K562 (cell line): ENCODE data around the gene CYSTM1. TPM values are rescaled to one million over a fixed set of nuclear protein-coding genes. Genes with fewer than 3 reads are reported as not detected.
A peak's percentile ranks its signal among the peaks of the same experiment; 100 is the strongest.

Source experiments
- ATAC-seq: fragments of 200-7000 bp; cut with Tn5 transposase; 3 replicates; pipeline ENCODE4 v1.9.1; 2020; ENCODE audit warnings: moderate library complexity
- BruUV-seq: library from RNA; stranded (reverse); fragments of 400-500 nt; replicated peaks from 2 replicates; lab custom pipeline; 2021; lab: Mats Ljungman, UMichigan
- CTCF ChIA-PET: fragments of 300-600 bp; formaldehyde crosslinking; extraction: SDS; loops from one replicate; lab custom pipeline; 2021; ENCODE audit warnings: low intra/inter-chr PET ratio; lab: Yijun Ruan, JAX
- POLR2A ChIA-PET: fragments of 300-600, 350-650 bp; sonication (Branson Sonifier 250); formaldehyde crosslinking; extraction: SDS; loops from one replicate; lab custom pipeline; 2021; ENCODE audit warnings: antibody characterized with exemption, inconsistent platforms; lab: Yijun Ruan, JAX
- DNase-seq, 4 experiments: peaks; one replicate each; pipeline versions ENCODE4 v3.0.0 to v3.0.0-alpha.2; 2011 to 2018; ENCODE audit warnings: low spot score in 3 of 4, mixed read lengths in 3 of 4; ENCODE audit errors: extremely low read depth in 1 of 4
- FAIRE-seq: peaks from 2 replicates; lab custom pipeline; 2011; peaks lifted over from hg19 to GRCh38; lab: Jason Lieb, UNC
- H2AFZ ChIP-seq: 2 replicates; pipeline ENCODE4 v1.6.0; 2011; ENCODE audit warnings: low read depth, low read length, control low read depth, inconsistent platforms
- H3K27ac ChIP-seq: fragments of 200-600 bp; 3 replicates; pipeline ENCODE4 v1.8.0; 2011; ENCODE audit warnings: low read depth, mild to moderate bottlenecking, control low read depth, inconsistent platforms, low read length, moderate library complexity, mixed read lengths; ENCODE audit errors: extremely low read depth
- H3K27me3 ChIP-seq, 2 experiments: fragments of 300-600 bp in 1 of 2; 2 replicates in 1 of 2; 3 replicates in 1 of 2; pipeline versions ENCODE4 v1.6.0 to v1.8.0; 2011; ENCODE audit warnings: inconsistent platforms in 2 of 2, low read length in 2 of 2, mild to moderate bottlenecking in 1 of 2, mixed read lengths in 1 of 2, moderate library complexity in 1 of 2; ENCODE audit not compliant: control insufficient read depth in 2 of 2, insufficient read depth in 2 of 2
- H3K36me3 ChIP-seq: fragments of 300-600 bp; 3 replicates; pipeline ENCODE4 v1.8.0; 2011; ENCODE audit warnings: mild to moderate bottlenecking, low read length, inconsistent platforms; ENCODE audit not compliant: control insufficient read depth, insufficient read depth
- H3K4me1 ChIP-seq, 2 experiments: fragments of 200-600 bp in 1 of 2; replicated peaks in 1 of 2; 2 replicates in 1 of 2; 3 replicates in 1 of 2; pipeline versions ENCODE4 v1.5.1 to v1.8.0; 2011; ENCODE audit warnings: inconsistent platforms in 2 of 2, low read length in 2 of 2, mild to moderate bottlenecking in 1 of 2, mixed read lengths in 1 of 2, moderate library complexity in 1 of 2; ENCODE audit not compliant: control insufficient read depth in 2 of 2, insufficient read depth in 2 of 2
- H3K4me2 ChIP-seq: 2 replicates; pipeline ENCODE4 v1.6.1; 2011; ENCODE audit warnings: low read length, control low read depth, inconsistent platforms, mixed read lengths; ENCODE audit not compliant: insufficient read depth
- H3K4me3 ChIP-seq: fragments of 200-600 bp; sonication (generic), shearing (Covaris generic); 2 replicates; pipeline ENCODE4 v1.5.1; 2016; ENCODE audit warnings: control low read depth, inconsistent platforms
- H3K79me2 ChIP-seq: fragments of 200-600 bp; 3 replicates; pipeline ENCODE4 v1.8.0; 2011; ENCODE audit warnings: low read length, inconsistent platforms; ENCODE audit not compliant: control insufficient read depth, insufficient read depth
- H3K9ac ChIP-seq, 2 experiments: 2 replicates each; pipeline versions ENCODE4 v1.6.0 to v1.6.1; 2011; ENCODE audit warnings: low read depth in 2 of 2, low read length in 2 of 2, control low read depth in 1 of 2, inconsistent platforms in 1 of 2, mild to moderate bottlenecking in 1 of 2, mixed read lengths in 1 of 2; ENCODE audit not compliant: insufficient read depth in 1 of 2
- H3K9me1 ChIP-seq: one replicate; pipeline ENCODE4 v1.6.0; 2011; ENCODE audit warnings: inconsistent platforms, mild to moderate bottlenecking, low read length, moderate library complexity; ENCODE audit not compliant: control insufficient read depth, insufficient read depth
- H3K9me3 ChIP-seq: replicated peaks from 2 replicates; pipeline ENCODE4 v1.5.1; 2011; ENCODE audit warnings: low read depth, low read length, inconsistent platforms; ENCODE audit not compliant: control insufficient read depth, insufficient read depth
- H4K20me1 ChIP-seq: replicated peaks from 2 replicates; pipeline ENCODE4 v1.6.1; 2011; ENCODE audit warnings: low read length, inconsistent platforms, mixed read lengths; ENCODE audit not compliant: control insufficient read depth, insufficient read depth
- BACH1 ChIP-seq: fragments of 200-800 bp; sonication (Bioruptor generic); IDR thresholded peaks from 2 replicates; pipeline ENCODE4 v1.6.1; 2016; ENCODE audit warnings: missing genetic modification characterization, missing compliant biosample characterization
- CXXC5 ChIP-seq: fragments of 250-450 bp; sonication (Bioruptor Pico); IDR thresholded peaks from 2 replicates; pipeline ENCODE4 v1.8.0; 2022; ENCODE audit warnings: inconsistent platforms, mild to moderate bottlenecking, moderate library complexity
- DMBX1 ChIP-seq: fragments of 250-450 bp; sonication (Bioruptor Pico); IDR thresholded peaks from 2 replicates; pipeline ENCODE4 v1.8.0; 2022; ENCODE audit warnings: inconsistent platforms, mild to moderate bottlenecking, moderate library complexity, borderline replicate concordance
- MEF2D ChIP-seq: conservative IDR thresholded peaks from 2 replicates; pipeline ENCODE4 v1.6.1; 2016; ENCODE audit warnings: low read depth, missing genetic modification characterization, missing compliant biosample characterization
- NR4A1 ChIP-seq, 2 experiments: fragments of 250-450 bp in 1 of 2; fragments of 450-650 bp in 1 of 2; sonication (Bioruptor Pico) in 1 of 2; IDR thresholded peaks; 2 replicates each; pipeline versions ENCODE4 v1.4.0 to v1.6.1; 2016 to 2020; ENCODE audit warnings: mild to moderate bottlenecking in 2 of 2, missing compliant biosample characterization in 1 of 2, missing genetic modification characterization in 1 of 2, moderate library complexity in 1 of 2
- PTRF ChIP-seq: fragments of 450-650 bp; IDR thresholded peaks from 2 replicates; pipeline ENCODE4 v1.6.1; 2016; ENCODE audit warnings: mild to moderate bottlenecking, missing genetic modification characterization, missing compliant biosample characterization
- PTTG1 ChIP-seq: fragments of 450-650 bp; IDR thresholded peaks from 2 replicates; pipeline ENCODE4 v1.6.1; 2016; ENCODE audit warnings: low read depth, mild to moderate bottlenecking, missing genetic modification characterization, missing compliant biosample characterization
- SIN3A ChIP-seq, 2 experiments: fragments of 150-350 bp in 1 of 2; IDR thresholded peaks; 2 replicates each; pipeline ENCODE4 v1.6.1; 2011 to 2016; ENCODE audit warnings: borderline replicate concordance in 2 of 2, low read depth in 2 of 2, low read length in 2 of 2, mild to moderate bottlenecking in 2 of 2, moderate library complexity in 2 of 2; ENCODE audit not compliant: control insufficient read depth in 1 of 2
- ZNF175 ChIP-seq: fragments of 200-800 bp; sonication (Bioruptor generic); IDR thresholded peaks from 2 replicates; pipeline ENCODE4 v1.6.1; 2016; ENCODE audit warnings: low read depth, mild to moderate bottlenecking, missing genetic modification characterization, missing compliant biosample characterization
- ZNF311 ChIP-seq: fragments of 250-450 bp; sonication (Bioruptor Pico); IDR thresholded peaks from 2 replicates; pipeline ENCODE4 v1.4.0; 2020; ENCODE audit warnings: mild to moderate bottlenecking, moderate library complexity
- ZNF583 ChIP-seq: fragments of 250-450 bp; sonication (Bioruptor Pico); IDR thresholded peaks from 2 replicates; pipeline ENCODE4 v1.4.0; 2020
- WGBS: fragments of 100-300 bp; shearing (Covaris generic); methylation state at CpG from one replicate; pipeline ENCODE4 v1.1.6; 2016; ENCODE audit warnings: low coverage, mixed read lengths; ENCODE audit not compliant: insufficient coverage; ENCODE audit errors: missing lambda C conversion rate; 5-methylcytosine and 5-hydroxymethylcytosine counted together
- in situ Hi-C: fragments of 300-500 bp; cut with MboI; formaldehyde crosslinking; loops from 4 replicates; pipeline ENCODE4 v1.15.0; 2018; ENCODE audit warnings: inconsistent platforms, mixed read lengths
- intact Hi-C: fragments of 100-400 bp; cut with micrococcal nuclease; formaldehyde crosslinking; loops from 2 replicates; pipeline ENCODE4 v1.14.2; 2022
- polyA plus RNA-seq, 8 experiments: library from polyadenylated mRNA; depleted of rRNA in 4 of 8; stranded (reverse) in 5 of 8; unstranded in 3 of 8; fragments of >200 nt; fragmentation: Nextera tagmentation in 2 of 8; fragmentation: Illumina TruSeq in 1 of 8; extraction: Ambion mirVana in 2 of 8; extraction: Trizol in 1 of 8; gene quantifications; 2 replicates each; pipeline versions ENCODE4 v1.2.1 to v1.2.3, GENCODE V29; 2011 to 2014; ENCODE audit warnings: inconsistent platforms in 1 of 8, missing spikeins in 1 of 8
- total RNA-seq, 7 experiments: library from RNA; depleted of rRNA in 6 of 7; stranded (reverse); fragments of >200 nt in 6 of 7; fragmentation: Illumina TruSeq in 2 of 7; extraction: Trizol in 2 of 7; gene quantifications; 2 replicates each; pipeline versions ENCODE4 v1.2.1 to v1.2.3, GENCODE V29; 2011 to 2021; ENCODE audit warnings: low replicate concordance in 1 of 7
- TF ChIP-seq, protein P1 (sequence below): fragments of 450-650 bp; IDR thresholded peaks from 2 replicates; pipeline ENCODE4 v1.6.1; 2017; ENCODE audit warnings: antibody characterized with exemption, mild to moderate bottlenecking
- TF ChIP-seq, protein P2 (sequence below): fragments of 250-450 bp; sonication (Bioruptor Pico); IDR thresholded peaks from 2 replicates; pipeline ENCODE4 v1.4.0; 2020; ENCODE audit warnings: mild to moderate bottlenecking, moderate library complexity, borderline replicate concordance

The CYSTM1 gene
- total and polyA plus RNA-seq, 9 of the 15 experiments (the other 6 are each of a cell fraction or from before 2014, with no cell fraction given): 76.1 to 422 (median 108) TPM

DNA sequence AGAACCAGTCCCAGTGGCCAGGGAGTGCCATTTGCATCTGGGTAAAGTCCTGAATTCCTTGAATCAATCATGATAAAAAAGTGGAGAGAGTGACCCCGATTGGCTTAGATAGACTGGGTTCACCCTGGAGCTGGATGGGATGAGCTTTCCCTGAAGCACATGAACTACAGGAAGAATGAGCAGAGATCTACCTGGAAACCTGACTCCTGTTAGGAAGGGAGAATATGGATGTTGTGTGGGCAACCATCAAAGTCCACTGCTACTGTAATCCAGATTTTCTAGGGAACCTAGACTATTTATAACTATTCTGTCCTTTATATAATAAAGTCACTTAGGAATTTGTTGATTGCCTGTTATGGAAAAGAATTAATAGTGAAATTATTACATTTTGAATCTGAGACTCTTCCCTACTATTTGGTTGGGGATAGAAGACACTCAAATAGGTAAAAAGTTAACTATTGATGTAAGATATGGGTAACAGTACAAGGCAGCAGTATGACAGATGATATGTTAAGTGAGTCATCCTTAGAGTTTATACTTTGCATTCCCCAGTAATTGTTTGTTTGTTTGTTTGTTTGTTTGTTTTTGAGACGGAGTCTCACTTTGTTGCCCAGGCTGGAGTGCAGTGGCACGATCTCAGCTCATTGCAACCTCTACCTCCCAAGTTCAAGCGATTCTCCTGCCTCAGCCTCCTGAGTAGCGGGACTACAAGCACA lies 17.9 kb downstream of the CYSTM1 start:
- FAIRE-seq (no peak), ATAC-seq (no peak), DNase-seq (no peak)
- no peaks in the 10 kb centered on the region for H3K27me3 ChIP-seq
- H3K9me3 ChIP-seq: no peaks in the 10 kb centered on the region
- no peak overlapping the region for H3K4me3 ChIP-seq
- ChIA-PET CTCF (no interaction called here), POLR2A (interaction anchor here (0.6 kb wide), 1 partner anchor 16 kb away, joined by 3 read pairs; no protein-coding TSS in a partner anchor)
- H4K20me1 ChIP-seq: no peaks in the 10 kb centered on the region
- no peak overlapping the region for H3K4me2 ChIP-seq
- H2AFZ ChIP-seq: no peak overlapping the region
- BruUV-seq: no TSS peak
- H3K9me1 ChIP-seq: no peaks in the 10 kb centered on the region
- no peak overlapping the region for H3K27ac ChIP-seq
- H3K36me3 ChIP-seq: peaks cover 38% of the 10 kb centered on the region
- 96% methylated on average over 2 of the region's 5 CpGs for WGBS
- intact Hi-C loops: no loop called here
- in situ Hi-C loops: no loop called here
- H3K4me1 ChIP-seq: peaks cover 7 to 26% of the 10 kb centered on the region in 2 experiments
- no peak overlapping the region for H3K9ac ChIP-seq
- peaks cover 60% of the 10 kb centered on the region for H3K79me2 ChIP-seq
- TF ChIP-seq CXXC5 (CRISPR knock-in tag) (peak; percentile 14; the same call in 1 of the 2 replicates), SIN3A (IDR thresholded peaks at IDR 0.05; ENCODE audit: borderline replicate concordance in 2 of 2, control insufficient read depth in 1 of 2, low read depth in 2 of 2, low read length in 2 of 2) (no peak), MEF2D (peak; percentile 33; the same call in 1 of the 2 replicates), ZNF311 (CRISPR knock-in tag) (0 out of 2 replicates have a peak, but pooled peaks have one; percentile 35), NR4A1 (CRISPR knock-in tag; IDR thresholded peaks at IDR 0.05) (no peak), NR4A1 (tag; IDR thresholded peaks at IDR 0.05) (0 out of 2 replicates have a peak, but pooled peaks have one; percentile 51), DMBX1 (CRISPR knock-in tag) (peak; percentile 73; the same call in 1 of the 2 replicates), ZNF175 (CRISPR knock-in tag) (0 out of 2 replicates have a peak, but pooled peaks have one; percentile 39), BACH1 (tag) (0 out of 2 replicates have a peak, but pooled peaks have one; percentile 21), PTRF (peak; percentile 57; the same call in 1 of the 2 replicates), ZNF583 (0 out of 2 replicates have a peak, but pooled peaks have one; percentile 61), PTTG1 (tag) (0 out of 2 replicates have a peak, but pooled peaks have one; percentile 47)
- TF ChIP-seq, protein P1, sequence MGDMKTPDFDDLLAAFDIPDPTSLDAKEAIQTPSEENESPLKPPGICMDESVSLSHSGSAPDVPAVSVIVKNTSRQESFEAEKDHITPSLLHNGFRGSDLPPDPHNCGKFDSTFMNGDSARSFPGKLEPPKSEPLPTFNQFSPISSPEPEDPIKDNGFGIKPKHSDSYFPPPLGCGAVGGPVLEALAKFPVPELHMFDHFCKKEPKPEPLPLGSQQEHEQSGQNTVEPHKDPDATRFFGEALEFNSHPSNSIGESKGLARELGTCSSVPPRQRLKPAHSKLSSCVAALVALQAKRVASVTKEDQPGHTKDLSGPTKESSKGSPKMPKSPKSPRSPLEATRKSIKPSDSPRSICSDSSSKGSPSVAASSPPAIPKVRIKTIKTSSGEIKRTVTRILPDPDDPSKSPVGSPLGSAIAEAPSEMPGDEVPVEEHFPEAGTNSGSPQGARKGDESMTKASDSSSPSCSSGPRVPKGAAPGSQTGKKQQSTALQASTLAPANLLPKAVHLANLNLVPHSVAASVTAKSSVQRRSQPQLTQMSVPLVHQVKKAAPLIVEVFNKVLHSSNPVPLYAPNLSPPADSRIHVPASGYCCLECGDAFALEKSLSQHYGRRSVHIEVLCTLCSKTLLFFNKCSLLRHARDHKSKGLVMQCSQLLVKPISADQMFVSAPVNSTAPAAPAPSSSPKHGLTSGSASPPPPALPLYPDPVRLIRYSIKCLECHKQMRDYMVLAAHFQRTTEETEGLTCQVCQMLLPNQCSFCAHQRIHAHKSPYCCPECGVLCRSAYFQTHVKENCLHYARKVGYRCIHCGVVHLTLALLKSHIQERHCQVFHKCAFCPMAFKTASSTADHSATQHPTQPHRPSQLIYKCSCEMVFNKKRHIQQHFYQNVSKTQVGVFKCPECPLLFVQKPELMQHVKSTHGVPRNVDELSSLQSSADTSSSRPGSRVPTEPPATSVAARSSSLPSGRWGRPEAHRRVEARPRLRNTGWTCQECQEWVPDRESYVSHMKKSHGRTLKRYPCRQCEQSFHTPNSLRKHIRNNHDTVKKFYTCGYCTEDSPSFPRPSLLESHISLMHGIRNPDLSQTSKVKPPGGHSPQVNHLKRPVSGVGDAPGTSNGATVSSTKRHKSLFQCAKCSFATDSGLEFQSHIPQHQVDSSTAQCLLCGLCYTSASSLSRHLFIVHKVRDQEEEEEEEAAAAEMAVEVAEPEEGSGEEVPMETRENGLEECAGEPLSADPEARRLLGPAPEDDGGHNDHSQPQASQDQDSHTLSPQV: peak; percentile 63; the same call in 1 of the 2 replicates
- TF ChIP-seq, protein P2, sequence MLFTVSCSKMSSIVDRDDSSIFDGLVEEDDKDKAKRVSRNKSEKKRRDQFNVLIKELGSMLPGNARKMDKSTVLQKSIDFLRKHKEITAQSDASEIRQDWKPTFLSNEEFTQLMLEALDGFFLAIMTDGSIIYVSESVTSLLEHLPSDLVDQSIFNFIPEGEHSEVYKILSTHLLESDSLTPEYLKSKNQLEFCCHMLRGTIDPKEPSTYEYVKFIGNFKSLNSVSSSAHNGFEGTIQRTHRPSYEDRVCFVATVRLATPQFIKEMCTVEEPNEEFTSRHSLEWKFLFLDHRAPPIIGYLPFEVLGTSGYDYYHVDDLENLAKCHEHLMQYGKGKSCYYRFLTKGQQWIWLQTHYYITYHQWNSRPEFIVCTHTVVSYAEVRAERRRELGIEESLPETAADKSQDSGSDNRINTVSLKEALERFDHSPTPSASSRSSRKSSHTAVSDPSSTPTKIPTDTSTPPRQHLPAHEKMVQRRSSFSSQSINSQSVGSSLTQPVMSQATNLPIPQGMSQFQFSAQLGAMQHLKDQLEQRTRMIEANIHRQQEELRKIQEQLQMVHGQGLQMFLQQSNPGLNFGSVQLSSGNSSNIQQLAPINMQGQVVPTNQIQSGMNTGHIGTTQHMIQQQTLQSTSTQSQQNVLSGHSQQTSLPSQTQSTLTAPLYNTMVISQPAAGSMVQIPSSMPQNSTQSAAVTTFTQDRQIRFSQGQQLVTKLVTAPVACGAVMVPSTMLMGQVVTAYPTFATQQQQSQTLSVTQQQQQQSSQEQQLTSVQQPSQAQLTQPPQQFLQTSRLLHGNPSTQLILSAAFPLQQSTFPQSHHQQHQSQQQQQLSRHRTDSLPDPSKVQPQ (CRISPR knock-in tag): no peak
